NAMALWA (cell line): ENCODE measurements around the gene SLC48A1.

ENCODE experiments used
- DNase-seq: peaks from one replicate; pipeline ENCODE4 v3.0.0-alpha.2; 2015; ENCODE audit warnings: low spot score

The SLC48A1 gene

DNA sequence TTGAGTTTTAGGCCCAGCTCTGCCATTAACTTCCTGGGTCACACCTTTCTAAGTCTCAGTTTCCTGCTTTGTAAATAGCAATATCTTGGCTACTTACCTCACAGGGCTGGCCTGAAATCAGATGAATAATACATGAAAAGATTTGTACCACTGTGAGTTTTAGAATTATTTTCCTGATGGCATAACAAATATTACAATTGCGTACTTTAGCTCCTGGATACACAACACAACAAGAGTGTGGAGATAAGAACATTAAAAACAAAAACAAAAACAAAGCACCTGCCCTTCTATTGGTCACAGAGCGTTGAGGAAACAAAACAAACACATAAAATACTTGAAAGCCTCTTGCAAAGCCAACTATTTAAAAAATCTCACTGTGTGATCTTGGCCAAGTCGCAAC, 51.6 kb downstream of the SLC48A1 start:
- DNase-seq, result no peak

DNA sequence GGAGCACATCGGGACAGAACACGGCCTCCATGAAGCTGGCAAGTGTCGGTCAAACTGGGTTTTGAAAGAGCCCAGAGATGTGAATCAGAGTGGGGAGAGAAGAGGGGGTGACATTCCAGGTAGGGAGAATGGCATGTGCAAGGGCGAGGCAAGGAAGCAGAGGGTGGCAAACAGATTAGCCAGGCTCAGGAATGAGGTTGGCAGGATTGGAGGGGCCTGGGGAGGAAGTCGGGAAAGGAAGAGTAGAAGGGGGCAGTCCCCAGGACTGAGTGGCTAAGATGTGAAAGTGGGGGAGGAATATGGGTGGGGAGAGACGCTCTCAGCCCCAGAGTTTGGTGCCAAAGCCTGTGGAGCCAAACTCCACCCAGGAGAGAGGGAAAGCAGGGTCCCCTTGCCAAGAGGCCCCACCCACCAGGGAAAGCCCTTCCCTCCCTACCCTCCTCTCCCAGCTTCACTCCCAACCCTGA, 52.2 kb downstream of the SLC48A1 start:
- DNase-seq, result no peak

DNA sequence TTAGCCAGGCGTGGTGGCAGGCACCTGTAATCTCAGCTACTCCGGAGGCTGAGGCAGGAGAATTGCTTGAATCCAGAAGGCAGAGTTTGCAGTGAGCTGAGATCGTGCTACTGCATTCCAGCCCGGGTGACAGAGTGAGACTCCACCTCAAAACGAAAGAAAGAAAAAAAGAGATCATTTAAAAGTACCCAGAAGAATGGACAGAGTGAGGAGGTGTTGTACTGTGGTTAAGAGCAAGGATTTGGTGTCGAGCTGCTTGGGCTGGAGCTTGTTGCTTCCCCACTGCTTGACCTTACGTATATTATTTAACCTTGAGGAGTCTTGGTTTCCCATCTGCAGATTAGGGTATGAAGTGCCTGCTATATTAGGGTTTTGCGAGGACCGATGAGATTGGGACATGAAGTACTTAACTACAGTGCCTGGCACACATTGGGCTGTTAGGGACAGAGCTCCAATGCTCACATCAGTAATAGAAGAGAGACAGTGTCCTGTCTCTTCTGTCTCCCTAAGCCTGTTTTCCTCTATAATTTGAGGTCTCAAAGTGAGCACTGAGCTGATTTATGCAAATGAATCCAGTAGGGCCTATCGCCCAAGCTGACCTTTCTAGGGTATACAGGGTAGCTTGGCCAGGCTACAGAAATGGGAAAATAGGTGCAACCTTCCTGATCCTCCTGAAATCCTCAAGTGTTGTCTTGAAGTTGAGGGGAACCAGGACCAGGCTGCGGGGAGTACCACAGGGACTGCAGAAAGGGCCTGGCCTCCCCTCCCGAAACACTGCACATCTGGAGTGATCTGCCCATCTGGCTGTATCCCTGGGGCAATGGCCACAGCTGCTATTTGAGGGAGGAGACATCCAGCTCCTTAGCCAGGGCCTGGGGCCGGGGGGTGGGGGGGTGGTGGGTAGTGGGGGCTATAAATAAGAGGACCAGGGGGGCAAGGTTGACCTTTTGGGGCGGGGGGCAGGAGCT, 55.3 kb downstream of the SLC48A1 start:
- no peak for DNase-seq

DNA sequence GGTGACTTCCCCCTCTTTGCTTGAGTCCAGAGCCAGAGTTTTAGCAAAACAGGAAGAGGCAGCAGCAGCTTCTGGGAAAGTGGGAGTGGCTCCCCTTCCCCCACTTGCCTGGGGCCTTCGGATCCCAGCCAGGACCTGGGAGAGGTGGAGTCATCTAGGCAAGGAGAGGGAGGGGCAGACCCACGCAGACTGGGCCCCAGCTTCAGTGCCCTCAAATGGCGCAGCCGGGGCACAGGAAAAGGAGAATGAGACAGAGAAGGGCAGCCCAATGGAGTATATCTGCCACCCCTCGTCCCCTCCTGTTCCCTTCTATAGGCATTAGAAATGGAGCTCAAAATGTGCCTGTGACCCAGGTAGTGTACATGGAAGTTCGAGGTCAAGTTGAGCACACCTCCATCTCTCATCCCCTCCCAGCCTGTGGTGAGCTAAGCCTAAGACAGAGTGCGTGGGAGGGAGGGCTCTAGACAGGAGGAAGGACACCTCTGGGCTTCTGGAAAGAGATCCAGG, 56.0 kb downstream of the SLC48A1 start:
- no peak for DNase-seq

DNA sequence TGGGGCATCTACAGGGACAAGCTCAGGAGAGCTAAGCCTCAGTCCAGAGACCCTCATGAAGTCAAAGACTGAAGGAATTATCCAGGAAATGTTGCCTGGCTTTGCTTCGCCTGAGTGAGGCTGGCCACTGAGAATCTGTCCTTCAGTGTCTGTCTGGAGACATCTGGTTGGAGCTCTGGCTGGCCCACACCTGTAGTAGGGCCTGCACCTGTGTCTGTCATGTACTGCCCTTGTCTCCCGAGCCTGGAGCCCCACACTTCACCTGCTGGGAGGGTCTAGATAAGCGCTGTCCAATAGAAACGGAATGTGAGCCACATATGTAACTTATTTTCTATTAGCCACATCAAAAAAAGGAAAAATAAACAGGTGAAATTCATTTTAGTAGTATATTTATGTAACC, 56.5 kb downstream of the SLC48A1 start:
- no peak for DNase-seq
